Measurements from ENCODE around the gene GSTT4.

DNA sequence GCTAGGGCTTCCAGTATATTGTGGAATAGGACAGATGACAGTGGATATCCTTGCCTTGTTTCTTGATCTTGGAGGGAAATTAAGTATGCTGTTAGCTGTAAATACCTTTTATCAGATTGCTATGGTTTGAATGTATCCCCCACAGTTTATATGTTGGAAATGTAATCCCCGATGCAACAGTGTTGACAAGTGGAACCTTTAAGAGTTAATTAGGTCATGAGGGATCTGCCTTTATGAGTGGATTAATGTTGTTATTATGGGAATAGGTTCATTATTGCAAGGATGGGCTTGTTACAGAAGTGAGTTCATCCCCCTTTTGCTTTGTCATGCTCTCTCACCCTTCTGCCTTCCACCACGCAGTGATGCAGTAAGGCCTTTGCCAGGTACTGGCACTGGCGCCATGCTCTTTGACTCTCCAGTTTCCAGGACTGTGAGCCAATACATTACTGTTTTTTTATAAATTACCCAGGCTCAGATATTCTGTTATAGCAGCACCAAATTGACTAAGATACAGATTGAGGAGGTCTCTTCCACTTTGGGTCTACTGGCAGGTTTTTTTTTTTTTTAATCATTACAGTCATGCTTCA lies 22.2 kb upstream of the GSTT4 start:
- TF ChIP-seq CTCF (IDR thresholded peaks at IDR 0.05; ENCODE audit: borderline replicate concordance, extremely low read depth, low read length, poor library complexity, severe bottlenecking) = no peak
- TF ChIP-seq EZH2 (IDR thresholded peaks at IDR 0.05; ENCODE audit: borderline replicate concordance, low read depth, low read length, severe bottlenecking) = no peak
